Colonic mucosa (tissue), 4 donors: Measurements from ENCODE around the gene OTUD5. TPM values are rescaled to one million over a fixed set of nuclear protein-coding genes. Genes with fewer than 3 reads are reported as not detected.

Experiments
- DNase-seq: peaks from one replicate; pipeline ENCODE4 v3.0.0-alpha.2; 2020
- H3K27ac ChIP-seq: fragments of 200-600 bp; one replicate; pipeline ENCODE4 v1.8.0; 2021
- H3K27me3 ChIP-seq: fragments of 200-600 bp; one replicate; pipeline ENCODE4 v1.8.0; 2021
- H3K36me3 ChIP-seq: fragments of 200-600 bp; one replicate; pipeline ENCODE4 v1.8.0; 2021
- H3K4me1 ChIP-seq: fragments of 200-600 bp; one replicate; pipeline ENCODE4 v1.8.0; 2021; ENCODE audit warnings: mild to moderate bottlenecking
- H3K4me3 ChIP-seq: fragments of 200-600 bp; one replicate; pipeline ENCODE4 v1.8.0; 2021
- H3K9ac ChIP-seq, 2 donors: one replicate each; pipeline ENCODE4 v1.7.0; 2013; ENCODE audit warnings: control low read depth in 2 of 2, low read depth in 2 of 2, low read length in 2 of 2
- H3K9me3 ChIP-seq: fragments of 200-600 bp; one replicate; pipeline ENCODE4 v1.8.0; 2021
- CTCF ChIP-seq: fragments of 200-600 bp; IDR thresholded peaks from one replicate; pipeline ENCODE4 v1.8.0; 2022; ENCODE audit warnings: antibody characterized with exemption, mild to moderate bottlenecking
- intact Hi-C: fragments of 100-400 bp; cut with DNase I; formaldehyde crosslinking; loops from one replicate; pipeline ENCODE4 v1.14.1; 2022
- total RNA-seq, 2 donors: library from RNA; stranded (reverse); fragmentation: NEBNext Ultra II Directional in 1 of 2; extraction: Animal tissue kit (Norgen Biotek cat#: 25700) in 1 of 2; gene quantifications; one replicate each; pipeline ENCODE4 v1.2.1, GENCODE V29; 2021
- donor health status: healthy.
- donor health status: DM: no; HTN: no; CAD: no.
- donor health status: DM: no; HTN: no; CAD: no.

OTUD5 gene
- total RNA-seq, 2 donors from 2014 or later = 40.2 to 40.9 TPM

DNA sequence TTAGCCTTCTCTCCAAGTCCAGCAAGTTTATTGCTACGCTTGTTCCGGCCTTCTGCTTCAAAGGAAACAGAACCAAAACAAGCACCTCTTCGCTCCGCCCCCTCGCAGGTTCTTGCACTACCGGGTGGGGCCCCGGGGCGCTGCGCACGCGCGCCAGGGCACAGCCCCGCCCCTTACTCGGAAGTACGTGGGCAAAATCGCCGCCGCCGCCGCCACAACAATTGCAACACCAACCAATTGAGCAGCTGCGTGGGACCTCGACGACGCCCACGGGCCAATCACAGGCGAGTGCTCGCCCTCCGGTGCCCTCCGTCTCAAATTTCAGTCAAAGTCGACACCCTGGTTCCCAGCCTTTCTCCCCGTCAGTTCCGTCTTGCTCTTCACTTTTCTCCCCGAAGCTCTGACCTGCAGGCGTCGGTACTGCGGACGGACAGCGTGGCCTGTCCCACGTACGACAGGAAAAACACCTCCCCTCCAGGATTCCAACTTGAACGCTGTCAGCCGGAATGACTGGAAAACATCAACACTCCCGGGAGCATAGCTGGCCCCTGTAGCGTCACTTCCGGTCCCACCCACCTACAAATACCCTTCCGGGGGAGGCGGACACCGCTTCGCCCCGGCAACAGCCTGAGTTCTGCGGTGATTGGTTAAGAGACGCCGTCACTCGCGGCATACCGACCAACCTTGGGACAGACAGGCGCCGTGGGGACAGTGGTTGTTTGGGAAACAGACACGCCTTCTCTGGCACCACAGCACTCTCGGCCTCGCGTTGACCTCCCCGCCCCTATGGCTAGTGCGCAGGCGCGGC is 624 bp upstream of the OTUD5 start:
- H3K4me1 ChIP-seq = no peaks in the 10 kb centered on the region
- TF ChIP-seq CTCF = no peak
- H3K27me3 ChIP-seq = no peaks in the 10 kb centered on the region
- H3K27ac ChIP-seq = peak overlapping the region; percentile 94
- intact Hi-C loops = no loop called here
- H3K9ac ChIP-seq = peak overlapping the region; percentile 79 to 89
- H3K4me3 ChIP-seq = peak overlapping the region; percentile 57
- peak; percentile 94 for DNase-seq
- no peaks in the 10 kb centered on the region for H3K9me3 ChIP-seq
- H3K36me3 ChIP-seq = no peaks in the 10 kb centered on the region

GRCh38 chrX:48956728-48957414 is 536 bp downstream of the OTUD5 start:
- Histone ChIP-seq H3K4me3 (peak overlapping the region; percentile 57), H3K27me3 (no peaks in the 10 kb centered on the region), H3K9me3 (no peaks in the 10 kb centered on the region), H3K27ac (peak overlapping the region; percentile 61), H3K4me1 (no peaks in the 10 kb centered on the region), H3K36me3 (no peaks in the 10 kb centered on the region), H3K9ac (peak overlapping the region; percentile 84 to 89)
- intact Hi-C loops = no loop called here
- TF ChIP-seq CTCF = no peak
- DNase-seq = peak; percentile 31

DNA sequence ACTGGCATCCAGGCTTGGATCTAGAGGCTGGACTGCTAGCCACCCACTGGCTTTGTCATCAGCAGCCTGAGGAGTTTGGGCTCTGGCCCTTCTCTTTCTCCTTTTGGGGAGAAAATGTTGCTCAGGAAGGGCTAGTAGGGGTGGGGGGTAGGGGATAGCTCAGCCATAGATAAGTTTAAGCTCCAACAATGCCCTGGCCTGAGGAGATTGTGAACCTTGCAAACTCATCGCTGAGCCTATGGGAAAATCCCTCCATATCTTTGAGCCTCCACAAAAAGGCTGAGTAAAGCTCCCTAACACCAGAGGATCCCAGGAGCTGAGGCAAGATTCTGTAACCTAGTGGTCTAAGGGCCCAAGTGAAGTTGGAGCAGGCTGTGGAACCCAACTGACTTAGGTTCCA is 8.8 kb downstream of the OTUD5 start:
- no peak overlapping the region for H3K4me3 ChIP-seq
- no peaks in the 10 kb centered on the region for H3K9me3 ChIP-seq
- no peak for TF ChIP-seq CTCF
- no peaks in the 10 kb centered on the region for H3K36me3 ChIP-seq
- no peak overlapping the region for H3K9ac ChIP-seq
- H3K4me1 ChIP-seq = no peaks in the 10 kb centered on the region
- no peak for DNase-seq
- intact Hi-C loops = no loop called here
- H3K27me3 ChIP-seq = no peaks in the 10 kb centered on the region
- no peak overlapping the region for H3K27ac ChIP-seq

- DNase-seq = peak; percentile 55
- TF ChIP-seq CTCF = peak; percentile 86
- H3K27ac ChIP-seq = no peak overlapping the region
- intact Hi-C loops = no loop called here
- H3K4me3 ChIP-seq = no peak overlapping the region
- no peak overlapping the region for H3K9ac ChIP-seq
- no peaks in the 10 kb centered on the region for H3K4me1 ChIP-seq
- no peaks in the 10 kb centered on the region for H3K27me3 ChIP-seq
- H3K36me3 ChIP-seq = no peaks in the 10 kb centered on the region
- no peaks in the 10 kb centered on the region for H3K9me3 ChIP-seq
Observed at GRCh38 chrX:48945517-48946348, 11.7 kb downstream of the OTUD5 start.

GRCh38 chrX:48942895-48943294 is 14.5 kb downstream of the OTUD5 start:
- no peaks in the 10 kb centered on the region for H3K36me3 ChIP-seq
- H3K4me1 ChIP-seq = no peaks in the 10 kb centered on the region
- TF ChIP-seq CTCF = no peak
- no peaks in the 10 kb centered on the region for H3K27me3 ChIP-seq
- intact Hi-C loops = no loop called here
- H3K27ac ChIP-seq = no peak overlapping the region
- no peak for DNase-seq
- H3K9ac ChIP-seq = no peak overlapping the region
- H3K9me3 ChIP-seq = no peaks in the 10 kb centered on the region
- no peak overlapping the region for H3K4me3 ChIP-seq
